Spleen (tissue), 7 donors: ENCODE data around the gene STEAP3.

ENCODE experiments used
- CTCF ChIP-seq, 11 experiments: fragments of 200-600 bp in 7 of 11; fragments of 450-650 bp in 4 of 11; sonication (generic) in 4 of 11; IDR thresholded peaks in 8 of 11; conservative IDR thresholded peaks in 3 of 11; 1 replicate in 7 of 11; 2 replicates in 4 of 11; pipeline versions ENCODE4 v1.4.0 to v1.8.0; 2016 to 2021; ENCODE audit warnings: antibody characterized with exemption in 11 of 11, inconsistent platforms in 4 of 11, mild to moderate bottlenecking in 1 of 11
- POLR2A ChIP-seq, 3 donors: fragments of 450-650 bp; IDR thresholded peaks; one replicate each; pipeline ENCODE4 v1.5.1; 2017; ENCODE audit warnings: antibody characterized with exemption in 3 of 3, mild to moderate bottlenecking in 1 of 3
- donor health status: DM: no; HTN: no; CAD: no; lungs with moderate emphysema.
- donor health status: DM: no; HTN: no; CAD: no.
- donor health status: DM: no; HTN: no; CAD: no.

GRCh38 chr2:119252186-119253113, 28.8 kb downstream of the STEAP3 start:
- TF ChIP-seq POLR2A (IDR thresholded peaks at IDR 0.05) (no peak), CTCF (IDR thresholded peaks at IDR 0.05 in 8 of 11, conservative IDR thresholded peaks at IDR 0.05 in 3 of 11) (no peak)
